ENCODE results near the gene CPNE9.

Gene CPNE9, protein sequence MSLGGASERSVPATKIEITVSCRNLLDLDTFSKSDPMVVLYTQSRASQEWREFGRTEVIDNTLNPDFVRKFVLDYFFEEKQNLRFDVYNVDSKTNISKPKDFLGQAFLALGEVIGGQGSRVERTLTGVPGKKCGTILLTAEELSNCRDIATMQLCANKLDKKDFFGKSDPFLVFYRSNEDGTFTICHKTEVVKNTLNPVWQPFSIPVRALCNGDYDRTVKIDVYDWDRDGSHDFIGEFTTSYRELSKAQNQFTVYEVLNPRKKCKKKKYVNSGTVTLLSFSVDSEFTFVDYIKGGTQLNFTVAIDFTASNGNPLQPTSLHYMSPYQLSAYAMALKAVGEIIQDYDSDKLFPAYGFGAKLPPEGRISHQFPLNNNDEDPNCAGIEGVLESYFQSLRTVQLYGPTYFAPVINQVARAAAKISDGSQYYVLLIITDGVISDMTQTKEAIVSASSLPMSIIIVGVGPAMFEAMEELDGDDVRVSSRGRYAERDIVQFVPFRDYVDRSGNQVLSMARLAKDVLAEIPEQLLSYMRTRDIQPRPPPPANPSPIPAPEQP

DNA sequence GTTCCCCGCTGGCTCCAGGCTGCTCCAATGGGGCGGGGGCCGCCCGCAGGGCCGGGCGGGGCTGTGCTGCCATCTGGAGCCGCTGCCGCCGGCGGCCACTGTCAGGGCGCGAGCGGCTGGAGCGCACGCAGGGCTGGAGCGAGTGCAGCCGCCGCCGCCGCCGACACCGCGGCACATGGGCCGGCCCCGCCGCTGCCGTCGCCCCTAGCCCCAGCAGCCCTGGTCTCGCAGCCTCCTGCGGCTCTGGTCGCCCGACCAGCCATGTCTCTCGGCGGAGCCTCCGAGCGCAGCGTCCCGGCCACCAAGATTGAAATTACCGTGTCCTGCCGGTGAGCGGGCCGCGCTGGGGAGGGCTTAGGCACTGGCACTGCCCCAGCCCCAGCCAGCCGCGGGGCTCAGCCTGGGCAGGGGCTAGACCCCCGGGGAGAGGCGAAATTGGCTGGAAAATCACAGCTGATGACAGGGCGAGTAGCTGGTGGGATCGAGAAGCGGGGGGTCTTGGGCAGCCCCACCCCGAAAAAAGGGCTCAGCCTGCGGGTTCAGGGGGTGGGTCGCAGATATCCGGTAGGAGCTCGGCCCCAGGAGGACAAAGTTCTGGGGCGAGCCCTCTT is at the start of gene CPNE9:
CPNE9 (plus strand) TSS at position 98 of the 611 bp plus-strand sequence; CDS start at position 262, 164 bp downstream.
- Histone ChIP-seq H3K4me3 (ENCODE audit: low read length in 2 of 2) (peak within 1 kb of the TSS; percentile 35 to 44), H3K27ac (ENCODE audit: low read length) (no peak within 1 kb of the TSS), H3K9ac (ENCODE audit: low read length in 2 of 2) (no peak within 1 kb of the TSS), H3K36me3 (ENCODE audit: control insufficient read depth in 2 of 2, insufficient read depth in 2 of 2, low read length in 2 of 2) (peaks cover 17 to 29% of the 10 kb centered on the region in 2 donors), H3K27me3 (ENCODE audit: control insufficient read depth in 1 of 2, insufficient read depth in 2 of 2, low read length in 2 of 2) (peaks cover 9 to 18% of the 10 kb centered on the region in 2 donors), H3K9me3 (ENCODE audit: control insufficient read depth in 2 of 2, low read length in 2 of 2) (no peaks in the 10 kb centered on the region), H3K4me1 (ENCODE audit: control insufficient read depth, insufficient read depth, low read length) (peaks cover 16% of the 10 kb centered on the region)

DNA sequence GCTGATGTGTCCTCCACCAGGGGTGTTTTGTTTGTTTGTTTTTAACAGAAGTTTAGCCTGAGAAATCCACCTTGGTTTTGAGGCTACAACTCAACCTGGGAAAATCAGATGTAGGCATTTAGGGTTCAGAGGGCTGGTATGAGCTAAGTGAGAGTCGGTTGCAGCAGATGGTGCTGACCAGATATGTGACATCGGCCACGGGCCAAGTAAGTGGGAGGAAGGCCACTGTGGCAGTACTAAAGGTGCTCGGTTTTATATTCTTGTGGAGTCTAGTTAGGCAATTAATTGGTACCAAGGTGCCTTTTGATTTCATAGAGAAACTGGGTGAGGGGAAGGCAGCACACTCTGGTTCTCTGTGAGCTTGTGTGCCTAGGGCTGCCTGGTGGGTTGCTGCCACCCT is 43.8 kb upstream of the CPNE9 start:
- Histone ChIP-seq H3K4me3 (ENCODE audit: low read length in 2 of 2) (no peak overlapping the region), H3K9ac (ENCODE audit: low read length in 2 of 2) (no peak overlapping the region), H3K4me1 (ENCODE audit: control insufficient read depth, insufficient read depth, low read length) (no peaks in the 10 kb centered on the region), H3K27ac (ENCODE audit: low read length) (no peak overlapping the region), H3K36me3 (ENCODE audit: control insufficient read depth in 2 of 2, insufficient read depth in 2 of 2, low read length in 2 of 2) (peaks cover 39 to 42% of the 10 kb centered on the region in 2 donors), H3K27me3 (ENCODE audit: control insufficient read depth in 1 of 2, insufficient read depth in 2 of 2, low read length in 2 of 2) (no peaks in the 10 kb centered on the region), H3K9me3 (ENCODE audit: control insufficient read depth in 2 of 2, low read length in 2 of 2) (no peaks in the 10 kb centered on the region)

DNA sequence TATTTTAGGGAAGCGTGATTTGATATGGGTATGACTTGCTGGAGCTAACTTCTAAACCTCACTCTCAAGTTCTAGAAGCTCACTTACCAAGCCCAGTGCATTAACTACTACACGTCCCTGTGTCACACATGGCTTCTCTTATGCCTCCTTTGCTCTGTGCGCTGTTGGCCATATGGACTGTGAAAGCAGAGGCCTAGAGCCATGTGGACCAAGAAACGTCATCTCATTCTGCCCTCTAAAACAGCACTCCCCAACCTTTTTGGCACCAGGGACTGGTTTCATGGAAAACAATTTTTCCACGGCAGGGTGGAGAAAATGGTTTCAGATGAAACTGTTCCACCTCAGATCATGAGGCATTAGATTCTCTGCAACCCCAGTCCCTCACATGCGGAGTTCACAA is 42.7 kb upstream of the CPNE9 start:
- Histone ChIP-seq H3K36me3 (ENCODE audit: control insufficient read depth in 2 of 2, insufficient read depth in 2 of 2, low read length in 2 of 2) (peaks cover 38 to 44% of the 10 kb centered on the region in 2 donors), H3K9ac (ENCODE audit: low read length in 2 of 2) (no peak overlapping the region), H3K9me3 (ENCODE audit: control insufficient read depth in 2 of 2, low read length in 2 of 2) (no peaks in the 10 kb centered on the region), H3K27ac (ENCODE audit: low read length) (no peak overlapping the region), H3K4me1 (ENCODE audit: control insufficient read depth, insufficient read depth, low read length) (no peaks in the 10 kb centered on the region), H3K4me3 (ENCODE audit: low read length in 2 of 2) (no peak overlapping the region), H3K27me3 (ENCODE audit: control insufficient read depth in 1 of 2, insufficient read depth in 2 of 2, low read length in 2 of 2) (no peaks in the 10 kb centered on the region)

DNA sequence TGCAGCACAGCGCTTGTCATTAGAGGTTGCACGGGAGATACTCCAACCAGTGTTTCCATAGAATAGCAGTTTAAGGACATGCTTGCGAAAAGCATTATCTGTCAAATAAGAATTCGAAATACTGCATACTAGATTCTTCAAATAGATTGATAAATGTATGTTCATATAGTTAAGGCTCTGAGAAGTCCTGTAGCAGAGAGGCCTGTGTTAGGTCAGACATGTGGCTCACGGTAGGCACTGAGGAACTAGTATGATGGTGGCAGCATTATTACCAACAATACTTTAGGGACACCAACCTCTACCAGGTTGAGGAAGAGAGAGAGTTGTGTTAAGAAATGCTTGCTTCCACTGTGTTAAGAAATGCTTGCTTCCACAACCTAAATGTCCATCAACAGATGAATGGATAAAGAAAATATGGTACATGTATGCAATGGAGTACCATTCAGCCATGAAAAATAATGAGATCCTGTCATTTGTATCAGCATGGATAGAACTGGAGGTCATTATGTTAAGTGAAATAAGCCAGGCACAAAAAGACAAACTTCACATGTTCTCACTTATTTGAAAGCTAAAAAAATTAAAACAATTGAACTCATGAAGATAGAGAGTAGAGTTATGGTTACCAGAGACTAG is 39.4 kb upstream of the CPNE9 start:
- no peaks in the 10 kb centered on the region for H3K4me1 ChIP-seq (ENCODE audit: control insufficient read depth, insufficient read depth, low read length)
- no peaks in the 10 kb centered on the region for H3K27me3 ChIP-seq (ENCODE audit: control insufficient read depth in 1 of 2, insufficient read depth in 2 of 2, low read length in 2 of 2)
- H3K27ac ChIP-seq (ENCODE audit: low read length): no peak overlapping the region
- H3K4me3 ChIP-seq (ENCODE audit: low read length in 2 of 2): no peak overlapping the region
- H3K9me3 ChIP-seq (ENCODE audit: control insufficient read depth in 2 of 2, low read length in 2 of 2): no peaks in the 10 kb centered on the region
- H3K36me3 ChIP-seq (ENCODE audit: control insufficient read depth in 2 of 2, insufficient read depth in 2 of 2, low read length in 2 of 2): peaks cover 45 to 53% of the 10 kb centered on the region in 2 donors
- no peak overlapping the region for H3K9ac ChIP-seq (ENCODE audit: low read length in 2 of 2)

DNA sequence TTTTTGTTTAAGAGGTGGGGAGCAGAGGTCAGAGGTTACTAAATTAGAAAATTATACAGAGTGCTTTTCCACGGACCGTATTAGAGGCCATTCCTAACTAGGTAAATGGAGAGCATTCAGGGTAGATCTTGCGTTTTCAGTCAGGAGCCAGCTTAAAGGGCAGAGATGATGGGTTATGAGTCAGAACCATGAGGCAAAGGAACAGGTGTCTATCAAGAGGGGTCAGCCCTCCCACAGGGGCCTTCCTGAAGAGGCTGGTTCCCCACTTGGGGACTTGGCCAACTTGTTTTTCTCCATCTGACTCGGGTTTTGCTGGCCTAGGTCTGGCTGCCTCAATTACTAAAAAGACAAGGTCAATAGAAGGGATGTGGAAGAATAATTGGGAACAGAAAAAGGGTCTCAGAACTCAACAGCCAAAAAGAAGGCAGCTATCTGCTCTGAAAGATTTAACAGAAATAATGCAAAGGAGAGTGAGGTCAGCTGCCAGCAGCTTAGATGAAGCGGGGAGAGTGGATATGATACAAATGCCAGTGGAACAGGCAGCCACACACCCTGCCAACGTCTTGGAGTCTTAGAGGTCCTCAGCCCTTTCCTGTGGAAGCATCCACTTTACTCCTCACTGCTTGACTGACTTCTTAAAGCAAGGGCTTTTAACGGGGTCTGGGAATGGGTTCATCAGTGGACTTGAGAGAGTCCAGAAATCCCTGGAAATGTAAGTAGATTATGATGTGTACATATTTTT is 36.8 kb upstream of the CPNE9 start:
- peaks cover 6% of the 10 kb centered on the region for H3K4me1 ChIP-seq (ENCODE audit: control insufficient read depth, insufficient read depth, low read length)
- H3K27me3 ChIP-seq (ENCODE audit: control insufficient read depth in 1 of 2, insufficient read depth in 2 of 2, low read length in 2 of 2): no peaks in the 10 kb centered on the region
- H3K27ac ChIP-seq (ENCODE audit: low read length): no peak overlapping the region
- H3K4me3 ChIP-seq (ENCODE audit: low read length in 2 of 2): no peak overlapping the region
- H3K9me3 ChIP-seq (ENCODE audit: control insufficient read depth in 2 of 2, low read length in 2 of 2): no peaks in the 10 kb centered on the region
- peaks cover 45 to 59% of the 10 kb centered on the region in 2 donors for H3K36me3 ChIP-seq (ENCODE audit: control insufficient read depth in 2 of 2, insufficient read depth in 2 of 2, low read length in 2 of 2)
- H3K9ac ChIP-seq (ENCODE audit: low read length in 2 of 2): no peak overlapping the region

DNA sequence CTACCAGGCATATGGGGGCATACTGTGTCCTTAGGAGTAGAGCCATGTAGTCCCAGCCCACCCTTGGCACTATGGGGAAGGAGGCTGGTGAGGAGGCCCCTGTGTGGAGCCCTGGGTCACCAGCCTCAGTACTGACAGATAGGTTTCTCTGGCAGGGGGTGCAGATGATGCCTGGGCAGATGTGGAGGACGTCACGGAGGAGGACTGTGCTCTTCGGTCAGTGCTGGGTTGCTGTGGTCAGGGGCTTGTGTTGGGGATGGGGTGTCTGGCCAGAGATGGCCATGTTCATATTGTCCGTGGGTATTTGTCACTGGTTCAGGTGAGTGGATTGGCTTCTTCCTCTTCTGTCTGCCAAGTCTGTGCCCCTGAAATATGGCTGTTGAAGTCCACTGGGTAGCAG is 34.4 kb upstream of the CPNE9 start:
- Histone ChIP-seq H3K4me1 (ENCODE audit: control insufficient read depth, insufficient read depth, low read length) (peaks cover 6% of the 10 kb centered on the region), H3K4me3 (ENCODE audit: low read length in 2 of 2) (no peak overlapping the region), H3K27ac (ENCODE audit: low read length) (no peak overlapping the region), H3K36me3 (ENCODE audit: control insufficient read depth in 2 of 2, insufficient read depth in 2 of 2, low read length in 2 of 2) (peaks cover 57 to 66% of the 10 kb centered on the region in 2 donors), H3K9me3 (ENCODE audit: control insufficient read depth in 2 of 2, low read length in 2 of 2) (no peaks in the 10 kb centered on the region), H3K9ac (ENCODE audit: low read length in 2 of 2) (no peak overlapping the region), H3K27me3 (ENCODE audit: control insufficient read depth in 1 of 2, insufficient read depth in 2 of 2, low read length in 2 of 2) (no peaks in the 10 kb centered on the region)

DNA sequence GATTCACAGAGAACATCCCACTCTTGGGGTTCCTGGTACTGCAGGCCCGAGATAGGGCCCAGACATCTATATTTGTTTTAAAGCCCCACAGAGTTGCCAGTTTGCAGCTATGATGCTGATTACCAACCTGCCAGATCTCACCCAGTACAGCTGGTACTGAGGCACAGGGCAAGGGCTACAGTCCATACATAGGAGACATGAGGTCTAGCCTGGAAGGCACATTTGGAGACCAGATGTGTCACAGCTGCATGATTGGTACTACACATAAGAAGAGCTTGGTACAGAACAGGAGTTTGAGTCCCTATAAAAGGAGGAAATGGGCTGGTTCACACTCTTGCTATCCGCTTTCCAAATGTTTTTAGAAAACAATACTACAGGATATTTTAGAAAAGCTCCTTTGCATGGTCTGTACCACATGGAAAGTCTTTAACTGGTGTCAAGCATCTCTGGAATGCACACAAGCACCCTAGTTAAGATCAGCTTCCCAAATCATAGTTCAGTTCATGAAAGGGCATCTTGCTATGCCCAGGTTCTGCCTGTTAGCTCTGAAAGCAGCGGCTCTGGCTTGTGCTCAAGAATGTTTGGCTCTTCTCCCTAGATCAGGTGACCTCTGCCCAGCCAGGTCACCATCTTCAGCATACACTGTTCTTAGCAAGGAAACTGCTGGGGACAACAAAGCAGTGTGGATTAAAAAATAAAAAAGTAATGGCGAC is 33.8 kb upstream of the CPNE9 start:
- Histone ChIP-seq H3K9me3 (ENCODE audit: control insufficient read depth in 2 of 2, low read length in 2 of 2) (no peaks in the 10 kb centered on the region), H3K4me1 (ENCODE audit: control insufficient read depth, insufficient read depth, low read length) (peaks cover 6% of the 10 kb centered on the region), H3K27ac (ENCODE audit: low read length) (no peak overlapping the region), H3K27me3 (ENCODE audit: control insufficient read depth in 1 of 2, insufficient read depth in 2 of 2, low read length in 2 of 2) (no peaks in the 10 kb centered on the region), H3K9ac (ENCODE audit: low read length in 2 of 2) (no peak overlapping the region), H3K4me3 (ENCODE audit: low read length in 2 of 2) (no peak overlapping the region), H3K36me3 (ENCODE audit: control insufficient read depth in 2 of 2, insufficient read depth in 2 of 2, low read length in 2 of 2) (peaks cover 54 to 67% of the 10 kb centered on the region in 2 donors)

DNA sequence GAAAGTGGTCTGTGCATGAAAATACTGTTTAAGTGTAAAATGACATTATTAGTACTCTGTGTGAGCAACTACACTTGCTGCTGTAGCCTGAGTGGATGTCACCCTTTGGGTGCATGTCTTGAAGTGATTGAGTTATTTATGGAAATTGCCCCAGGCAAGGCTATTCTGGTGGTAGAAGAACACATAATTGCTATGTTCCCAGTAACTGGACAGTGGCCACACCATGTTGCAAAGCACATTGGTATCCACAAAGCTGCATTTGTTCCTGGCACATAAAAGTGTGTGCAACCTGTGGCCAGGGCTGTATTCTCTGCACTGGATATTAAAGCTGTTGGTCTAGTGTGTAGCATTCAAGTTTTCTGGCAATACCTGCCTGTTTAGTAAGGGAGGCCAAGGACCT is 30.6 kb upstream of the CPNE9 start:
- no peaks in the 10 kb centered on the region for H3K9me3 ChIP-seq (ENCODE audit: control insufficient read depth in 2 of 2, low read length in 2 of 2)
- H3K9ac ChIP-seq (ENCODE audit: low read length in 2 of 2): no peak overlapping the region
- H3K36me3 ChIP-seq (ENCODE audit: control insufficient read depth in 2 of 2, insufficient read depth in 2 of 2, low read length in 2 of 2): peaks cover 66 to 71% of the 10 kb centered on the region in 2 donors
- no peaks in the 10 kb centered on the region for H3K27me3 ChIP-seq (ENCODE audit: control insufficient read depth in 1 of 2, insufficient read depth in 2 of 2, low read length in 2 of 2)
- peaks cover 6% of the 10 kb centered on the region for H3K4me1 ChIP-seq (ENCODE audit: control insufficient read depth, insufficient read depth, low read length)
- no peak overlapping the region for H3K27ac ChIP-seq (ENCODE audit: low read length)
- no peak overlapping the region for H3K4me3 ChIP-seq (ENCODE audit: low read length in 2 of 2)

DNA sequence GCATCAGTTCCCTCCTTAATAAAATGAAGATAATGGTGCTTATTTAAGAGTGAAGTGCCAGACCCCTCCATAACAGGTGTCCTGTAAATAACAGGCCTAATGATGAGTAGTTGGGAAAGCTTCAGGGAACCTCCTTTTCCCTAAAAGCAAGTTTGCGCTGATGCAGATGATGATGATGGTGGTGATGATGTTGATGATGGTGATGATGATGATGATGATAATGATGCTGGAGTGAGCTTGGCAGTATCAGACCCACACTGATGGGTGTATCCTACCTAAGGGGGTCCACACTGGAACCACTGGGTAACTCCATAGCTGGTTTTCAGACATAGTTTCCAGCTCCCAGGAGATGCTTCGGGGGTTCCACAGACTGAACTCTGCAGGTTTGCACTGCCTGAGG is 29.9 kb upstream of the CPNE9 start:
- Histone ChIP-seq H3K4me3 (ENCODE audit: low read length in 2 of 2) (no peak overlapping the region), H3K27me3 (ENCODE audit: control insufficient read depth in 1 of 2, insufficient read depth in 2 of 2, low read length in 2 of 2) (no peaks in the 10 kb centered on the region), H3K9me3 (ENCODE audit: control insufficient read depth in 2 of 2, low read length in 2 of 2) (no peaks in the 10 kb centered on the region), H3K27ac (ENCODE audit: low read length) (no peak overlapping the region), H3K4me1 (ENCODE audit: control insufficient read depth, insufficient read depth, low read length) (peaks cover 6% of the 10 kb centered on the region), H3K9ac (ENCODE audit: low read length in 2 of 2) (no peak overlapping the region), H3K36me3 (ENCODE audit: control insufficient read depth in 2 of 2, insufficient read depth in 2 of 2, low read length in 2 of 2) (peaks cover 67 to 70% of the 10 kb centered on the region in 2 donors)
